Activated B cell treated with CpG ODN at 0.5 μM for 24 hours (primary cell): ENCODE data around the gene SPATA24. TPM values are rescaled to one million over a fixed set of nuclear protein-coding genes. Genes with fewer than 3 reads are reported as not detected.
A peak's percentile ranks its signal among the peaks of the same experiment; 100 is the strongest.

Source experiments
- ATAC-seq: fragments of 200-7000 bp; cut with Tn5 transposase; one replicate; pipeline ENCODE4 v1.10.0; 2021; ENCODE audit warnings: low read depth, mild to moderate bottlenecking, moderate library complexity
- CTCF ChIA-PET: fragments of 350-600 bp; sonication (Branson Sonifier 250); formaldehyde crosslinking; loops from one replicate; lab custom pipeline; 2021; ENCODE audit warnings: antibody characterized with exemption; lab: Charles Lee
- POLR2A ChIA-PET: fragments of 350-600 bp; sonication (Branson Sonifier 250); formaldehyde crosslinking; loops from one replicate; lab custom pipeline; 2021; ENCODE audit warnings: antibody characterized with exemption; lab: Charles Lee
- DNase-seq: peaks from one replicate; pipeline ENCODE4 v3.0.0; 2022
- H3K27ac Mint-ChIP-seq: one replicate; pipeline ENCODE4 v1.8.0; 2020; ENCODE audit warnings: mixed read lengths
- H3K27me3 Mint-ChIP-seq: one replicate; pipeline ENCODE4 v1.8.0; 2021; ENCODE audit warnings: mixed read lengths
- H3K36me3 Mint-ChIP-seq: one replicate; pipeline ENCODE4 v1.8.0; 2021; ENCODE audit warnings: low read depth, mixed read lengths
- H3K4me1 Mint-ChIP-seq: one replicate; pipeline ENCODE4 v1.8.0; 2021; ENCODE audit warnings: mixed read lengths
- H3K4me3 Mint-ChIP-seq: one replicate; pipeline ENCODE4 v1.8.0; 2020; ENCODE audit warnings: mild to moderate bottlenecking, mixed read lengths
- H3K9me3 Mint-ChIP-seq: one replicate; pipeline ENCODE4 v1.8.0; 2020; ENCODE audit warnings: mixed read lengths
- intact Hi-C: fragments of 100-400 bp; cut with micrococcal nuclease; formaldehyde crosslinking; loops from one replicate; pipeline ENCODE4 v1.15.1; 2024
- total RNA-seq: library from RNA; stranded (reverse); gene quantifications from 2 replicates; pipeline ENCODE4 v1.2.3, GENCODE V29; 2022
- TF ChIP-seq, protein P1 (sequence below): fragments of 200-600 bp; IDR thresholded peaks from one replicate; pipeline ENCODE4 v1.8.0; 2022; ENCODE audit warnings: antibody characterized with exemption, mild to moderate bottlenecking

SPATA24 gene
- total RNA-seq, 1 donor from 2014 or later: 6.4 TPM

GRCh38 chr5:139382807-139383206 is 21.1 kb downstream of the SPATA24 start:
- ChIA-PET CTCF (no interaction called here), POLR2A (no interaction called here)
- TF ChIP-seq, protein P1, sequence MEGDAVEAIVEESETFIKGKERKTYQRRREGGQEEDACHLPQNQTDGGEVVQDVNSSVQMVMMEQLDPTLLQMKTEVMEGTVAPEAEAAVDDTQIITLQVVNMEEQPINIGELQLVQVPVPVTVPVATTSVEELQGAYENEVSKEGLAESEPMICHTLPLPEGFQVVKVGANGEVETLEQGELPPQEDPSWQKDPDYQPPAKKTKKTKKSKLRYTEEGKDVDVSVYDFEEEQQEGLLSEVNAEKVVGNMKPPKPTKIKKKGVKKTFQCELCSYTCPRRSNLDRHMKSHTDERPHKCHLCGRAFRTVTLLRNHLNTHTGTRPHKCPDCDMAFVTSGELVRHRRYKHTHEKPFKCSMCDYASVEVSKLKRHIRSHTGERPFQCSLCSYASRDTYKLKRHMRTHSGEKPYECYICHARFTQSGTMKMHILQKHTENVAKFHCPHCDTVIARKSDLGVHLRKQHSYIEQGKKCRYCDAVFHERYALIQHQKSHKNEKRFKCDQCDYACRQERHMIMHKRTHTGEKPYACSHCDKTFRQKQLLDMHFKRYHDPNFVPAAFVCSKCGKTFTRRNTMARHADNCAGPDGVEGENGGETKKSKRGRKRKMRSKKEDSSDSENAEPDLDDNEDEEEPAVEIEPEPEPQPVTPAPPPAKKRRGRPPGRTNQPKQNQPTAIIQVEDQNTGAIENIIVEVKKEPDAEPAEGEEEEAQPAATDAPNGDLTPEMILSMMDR: no peak
- DNase-seq: no peak
- H3K9me3 Mint-ChIP-seq: no peaks in the 10 kb centered on the region
- peaks cover 63% of the 10 kb centered on the region for H3K4me1 Mint-ChIP-seq
- H3K27me3 Mint-ChIP-seq: no peaks in the 10 kb centered on the region
- intact Hi-C loops: no loop called here
- peak overlapping the region; percentile 7 for H3K27ac Mint-ChIP-seq
- H3K36me3 Mint-ChIP-seq: no peaks in the 10 kb centered on the region
- no peak overlapping the region for H3K4me3 Mint-ChIP-seq
- no peak for ATAC-seq

DNA sequence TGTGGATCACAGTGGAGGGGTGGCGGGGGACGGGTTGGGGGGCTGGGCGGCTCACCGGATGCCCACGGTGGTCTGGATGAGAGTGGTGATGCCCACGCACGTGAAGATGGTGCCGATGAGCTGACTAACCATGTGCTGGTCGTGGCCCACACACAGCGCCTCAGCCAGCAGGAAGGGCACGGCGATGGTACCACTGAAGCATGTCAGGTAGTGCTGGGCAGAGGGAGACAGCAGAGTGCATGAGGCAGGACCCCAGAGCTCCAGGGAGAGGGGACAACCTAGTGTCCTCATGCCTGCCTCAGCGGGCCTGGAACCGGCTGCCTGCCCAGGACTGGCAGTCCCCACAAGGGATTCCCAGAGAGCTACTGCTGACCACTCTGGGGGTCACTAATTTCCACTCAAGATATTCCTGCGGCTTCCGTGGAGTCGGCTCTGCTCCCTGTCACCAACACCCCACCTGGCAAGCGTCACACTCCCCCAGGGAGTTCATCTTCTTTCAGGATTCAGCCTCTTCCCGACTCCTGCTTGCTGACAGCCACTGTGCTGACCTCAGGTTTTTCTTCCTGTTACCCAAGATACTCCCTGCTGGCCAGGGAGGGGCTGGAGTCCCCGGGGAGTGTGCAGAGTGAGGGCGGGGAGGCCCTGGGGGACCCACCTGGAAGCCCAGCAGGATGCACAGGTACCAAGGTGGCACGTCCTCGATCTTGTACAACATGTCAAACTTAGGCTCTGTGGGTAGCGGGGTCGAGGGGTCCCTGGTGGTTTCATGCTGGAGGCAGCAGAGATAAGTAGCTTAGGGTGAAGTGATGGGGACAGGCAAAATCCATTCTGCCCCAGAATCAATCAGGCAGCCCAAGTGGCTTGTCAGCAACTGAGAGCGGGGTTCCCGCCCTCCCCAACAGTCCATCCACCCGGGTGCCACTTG is 21.8 kb downstream of the SPATA24 start:
- POLR2A ChIA-PET: no interaction called here
- DNase-seq (no peak), ATAC-seq (peak; percentile 35)
- Mint-ChIP-seq H3K27ac (no peak overlapping the region), H3K9me3 (no peaks in the 10 kb centered on the region), H3K4me3 (no peak overlapping the region), H3K36me3 (no peaks in the 10 kb centered on the region), H3K4me1 (peaks cover 56% of the 10 kb centered on the region), H3K27me3 (no peaks in the 10 kb centered on the region)
- intact Hi-C loops: no loop called here
- CTCF ChIA-PET: no interaction called here
- TF ChIP-seq, protein P1: no peak

- no peak for DNase-seq
- Mint-ChIP-seq H3K27me3 (no peaks in the 10 kb centered on the region), H3K36me3 (peaks cover 2% of the 10 kb centered on the region), H3K27ac (no peak overlapping the region), H3K9me3 (no peaks in the 10 kb centered on the region), H3K4me1 (peaks cover 33% of the 10 kb centered on the region), H3K4me3 (no peak overlapping the region)
- TF ChIP-seq, protein P1: no peak
- ATAC-seq: no peak
- ChIA-PET CTCF (no interaction called here), POLR2A (no interaction called here)
- intact Hi-C loops: no loop called here
Observed at GRCh38 chr5:139379626-139380449, 24.1 kb downstream of the SPATA24 start.

DNA sequence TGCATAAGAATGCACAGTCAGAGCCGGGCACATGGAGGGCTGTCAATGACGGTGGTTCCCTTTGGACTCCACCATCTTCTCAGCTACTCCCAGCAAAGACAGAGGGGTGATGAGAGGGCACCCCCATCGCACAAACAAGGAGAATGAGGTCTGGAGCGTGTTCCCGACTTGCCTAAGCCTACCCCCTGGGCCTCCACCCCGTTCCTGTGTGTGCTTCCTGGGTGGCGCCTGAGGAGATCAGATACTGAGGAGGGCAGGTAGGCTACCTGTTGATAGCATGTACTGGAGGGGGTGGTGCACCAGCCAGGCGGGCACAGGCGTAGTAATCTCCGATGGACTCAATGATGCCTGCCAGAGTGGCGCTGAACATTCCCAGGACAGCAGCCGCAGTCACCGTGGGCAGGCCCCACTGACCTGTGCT is 24.9 kb downstream of the SPATA24 start:
- POLR2A ChIA-PET: no interaction called here
- CTCF ChIA-PET: no interaction called here
- Mint-ChIP-seq H3K27me3 (no peaks in the 10 kb centered on the region), H3K4me1 (peaks cover 24% of the 10 kb centered on the region), H3K27ac (no peak overlapping the region), H3K4me3 (no peak overlapping the region), H3K9me3 (no peaks in the 10 kb centered on the region), H3K36me3 (peaks cover 5% of the 10 kb centered on the region)
- no peak for ATAC-seq
- intact Hi-C loops: no loop called here
- TF ChIP-seq, protein P1: no peak
- DNase-seq: no peak
